ENCODE measurements around the gene FBXO9.

DNA sequence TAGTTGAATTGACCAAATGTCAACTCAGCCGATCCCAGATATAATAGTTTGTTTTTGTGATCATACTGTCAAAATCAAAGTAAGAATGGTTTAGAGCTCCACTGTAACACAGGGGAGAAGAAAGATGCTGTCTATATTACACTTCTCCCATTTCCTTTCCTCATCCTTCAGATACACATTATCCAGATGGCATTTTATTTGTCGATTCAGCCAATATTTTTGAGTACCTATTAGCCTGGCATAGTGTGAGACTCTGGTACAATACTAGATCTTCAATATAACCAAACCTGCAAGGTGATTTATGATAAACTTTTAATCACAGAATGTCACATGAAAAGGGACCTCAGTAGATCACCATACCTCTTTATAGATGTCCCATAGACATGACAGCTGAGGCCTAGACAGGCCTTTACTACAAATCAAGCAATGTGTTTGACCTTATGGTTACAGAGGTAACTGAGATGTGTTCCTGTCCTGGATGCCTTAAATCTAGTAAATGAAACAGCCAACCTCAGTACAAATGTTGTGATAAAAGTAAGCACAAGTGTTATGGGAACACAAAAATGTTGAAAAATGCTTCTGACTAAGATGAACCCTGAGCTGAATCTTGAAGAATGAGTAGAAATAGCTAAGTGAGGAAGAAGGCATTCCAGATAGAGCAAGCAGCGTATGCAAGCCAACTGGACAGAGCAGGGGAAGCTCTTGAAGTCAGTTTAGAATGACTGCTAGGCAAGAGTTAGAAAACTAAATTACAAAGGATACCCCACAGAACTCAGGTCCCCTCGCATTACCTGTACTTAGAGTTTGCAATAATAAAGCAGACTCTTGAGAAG, 1.9 kb downstream of the FBXO9 start:
- no peak for TF ChIP-seq POLR2AphosphoS5 (IDR thresholded peaks at IDR 0.05; ENCODE audit: low read depth, low read length)
- no peak for TF ChIP-seq TAF1 (IDR thresholded peaks at IDR 0.05; ENCODE audit: borderline replicate concordance, insufficient read depth, low read length)

Measured in PFSK-1 (cell line).